Peyer's patch (tissue), 4 donors: ENCODE data around the gene ANGPTL1.

Experiments
- POLR2A ChIP-seq, 2 donors: fragments of 450-650 bp; IDR thresholded peaks; one replicate each; pipeline ENCODE4 v1.5.1; 2017; ENCODE audit warnings: antibody characterized with exemption in 2 of 2, mild to moderate bottlenecking in 2 of 2, moderate library complexity in 2 of 2
- TF ChIP-seq, protein P1 (sequence below), 6 experiments: fragments of 450-650 bp in 4 of 6; fragments of 200-600 bp in 2 of 6; sonication (generic) in 1 of 6; IDR thresholded peaks; one replicate each; pipeline ENCODE4 v1.5.1; 2017 to 2019; ENCODE audit warnings: antibody characterized with exemption in 6 of 6, mild to moderate bottlenecking in 3 of 6, moderate library complexity in 1 of 6

DNA sequence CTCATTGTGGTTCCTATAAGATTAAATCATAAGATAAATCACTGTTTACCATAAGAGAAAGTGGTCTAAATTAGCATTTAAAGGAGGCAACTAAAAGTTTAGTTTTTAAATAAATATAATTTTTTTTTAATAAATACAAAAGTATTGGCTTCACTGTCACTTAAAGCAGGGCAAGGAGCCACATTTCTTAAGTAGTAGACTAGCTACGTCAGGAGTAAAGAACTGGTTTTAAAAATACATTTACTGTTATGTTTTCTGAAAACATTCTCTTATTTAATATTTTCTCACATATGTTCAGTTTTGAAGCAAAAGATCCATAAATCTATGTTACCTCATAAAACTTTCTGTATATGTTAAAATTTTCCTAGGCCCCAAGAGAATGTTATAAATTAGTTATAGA lies 2.2 kb downstream of the ANGPTL1 start:
- TF ChIP-seq, protein P1, sequence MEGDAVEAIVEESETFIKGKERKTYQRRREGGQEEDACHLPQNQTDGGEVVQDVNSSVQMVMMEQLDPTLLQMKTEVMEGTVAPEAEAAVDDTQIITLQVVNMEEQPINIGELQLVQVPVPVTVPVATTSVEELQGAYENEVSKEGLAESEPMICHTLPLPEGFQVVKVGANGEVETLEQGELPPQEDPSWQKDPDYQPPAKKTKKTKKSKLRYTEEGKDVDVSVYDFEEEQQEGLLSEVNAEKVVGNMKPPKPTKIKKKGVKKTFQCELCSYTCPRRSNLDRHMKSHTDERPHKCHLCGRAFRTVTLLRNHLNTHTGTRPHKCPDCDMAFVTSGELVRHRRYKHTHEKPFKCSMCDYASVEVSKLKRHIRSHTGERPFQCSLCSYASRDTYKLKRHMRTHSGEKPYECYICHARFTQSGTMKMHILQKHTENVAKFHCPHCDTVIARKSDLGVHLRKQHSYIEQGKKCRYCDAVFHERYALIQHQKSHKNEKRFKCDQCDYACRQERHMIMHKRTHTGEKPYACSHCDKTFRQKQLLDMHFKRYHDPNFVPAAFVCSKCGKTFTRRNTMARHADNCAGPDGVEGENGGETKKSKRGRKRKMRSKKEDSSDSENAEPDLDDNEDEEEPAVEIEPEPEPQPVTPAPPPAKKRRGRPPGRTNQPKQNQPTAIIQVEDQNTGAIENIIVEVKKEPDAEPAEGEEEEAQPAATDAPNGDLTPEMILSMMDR (IDR thresholded peaks at IDR 0.05), result no peak
- no peak for TF ChIP-seq POLR2A (IDR thresholded peaks at IDR 0.05)
